ENCODE results near the gene PYY. TPM values are rescaled to one million over a fixed set of nuclear protein-coding genes. Genes with fewer than 3 reads are reported as not detected.

Gene PYY
- total RNA-seq, 1 experiment from 2014 or later: not detected

GRCh38 chr17:43979011-43979410, 25.3 kb upstream of the PYY start:
- Histone ChIP-seq H3K9me3 (ENCODE audit: low read length) (no peaks in the 10 kb centered on the region), H3K4me2 (ENCODE audit: low read length) (no peak overlapping the region), H3K27ac (ENCODE audit: low read length) (no peak overlapping the region), H3K9me2 (replicated peaks; ENCODE audit: low read length) (no peaks in the 10 kb centered on the region), H3F3A (ENCODE audit: low read length, unreplicated experiment) (no peaks in the 10 kb centered on the region), H3K4me1 (ENCODE audit: insufficient read depth, low read length) (no peaks in the 10 kb centered on the region), H3K79me2 (ENCODE audit: low read length) (no peaks in the 10 kb centered on the region), H3K9ac (ENCODE audit: low read length) (no peak overlapping the region), H3K27me3 (ENCODE audit: low read length) (peaks cover 53% of the 10 kb centered on the region), H3K36me3 (ENCODE audit: low read depth, low read length) (no peaks in the 10 kb centered on the region), H3K4me3 (ENCODE audit: low read length) (no peak overlapping the region), H4K20me1 (ENCODE audit: low read length) (no peaks in the 10 kb centered on the region), H2AFZ (ENCODE audit: low read length) (no peak overlapping the region)
- TF ChIP-seq EZH2 (IDR thresholded peaks at IDR 0.05; ENCODE audit: low read length, unreplicated experiment) (no peak), EZH2phosphoT487 (IDR thresholded peaks at IDR 0.05; ENCODE audit: borderline replicate concordance, low read length) (no peak)
- ATAC-seq (no peak), DNase-seq (no peak)
- ChIA-PET CTCF (no interaction called here), POLR2A (ENCODE audit: unreplicated experiment) (no interaction called here)
- BruUV-seq (replicated peaks): no TSS peak
- intact Hi-C loops (cut with micrococcal nuclease): no loop called here

- DNase-seq (no peak), ATAC-seq (no peak)
- intact Hi-C loops (cut with micrococcal nuclease): no loop called here
- Histone ChIP-seq H3K4me2 (ENCODE audit: low read length) (no peak overlapping the region), H3K4me3 (ENCODE audit: low read length) (no peak overlapping the region), H3K9me3 (ENCODE audit: low read length) (no peaks in the 10 kb centered on the region), H2AFZ (ENCODE audit: low read length) (no peak overlapping the region), H3K9me2 (replicated peaks; ENCODE audit: low read length) (no peaks in the 10 kb centered on the region), H3F3A (ENCODE audit: low read length, unreplicated experiment) (no peaks in the 10 kb centered on the region), H3K79me2 (ENCODE audit: low read length) (no peaks in the 10 kb centered on the region), H3K4me1 (ENCODE audit: insufficient read depth, low read length) (no peaks in the 10 kb centered on the region), H3K9ac (ENCODE audit: low read length) (no peak overlapping the region), H3K27ac (ENCODE audit: low read length) (no peak overlapping the region), H3K27me3 (ENCODE audit: low read length) (peaks cover 44% of the 10 kb centered on the region), H4K20me1 (ENCODE audit: low read length) (no peaks in the 10 kb centered on the region), H3K36me3 (ENCODE audit: low read depth, low read length) (no peaks in the 10 kb centered on the region)
- ChIA-PET CTCF (no interaction called here), POLR2A (ENCODE audit: unreplicated experiment) (no interaction called here)
- TF ChIP-seq EZH2phosphoT487 (IDR thresholded peaks at IDR 0.05; ENCODE audit: borderline replicate concordance, low read length) (no peak), CTCF (conservative IDR thresholded peaks at IDR 0.05; ENCODE audit: low read depth, low read length) (no peak), EZH2 (IDR thresholded peaks at IDR 0.05; ENCODE audit: low read length, unreplicated experiment) (no peak)
- BruUV-seq (replicated peaks): no TSS peak
Measured at GRCh38 chr17:43978078-43978477, 24.3 kb upstream of the PYY start.

GRCh38 chr17:43976963-43977837, 23.5 kb upstream of the PYY start:
- Histone ChIP-seq H3K27ac (ENCODE audit: low read length) (no peak overlapping the region), H3K36me3 (ENCODE audit: low read depth, low read length) (no peaks in the 10 kb centered on the region), H3K9me2 (replicated peaks; ENCODE audit: low read length) (no peaks in the 10 kb centered on the region), H3F3A (ENCODE audit: low read length, unreplicated experiment) (no peaks in the 10 kb centered on the region), H3K79me2 (ENCODE audit: low read length) (no peaks in the 10 kb centered on the region), H2AFZ (ENCODE audit: low read length) (no peak overlapping the region), H3K27me3 (ENCODE audit: low read length) (peaks cover 37% of the 10 kb centered on the region), H3K4me1 (ENCODE audit: insufficient read depth, low read length) (no peaks in the 10 kb centered on the region), H3K9ac (ENCODE audit: low read length) (no peak overlapping the region), H4K20me1 (ENCODE audit: low read length) (no peaks in the 10 kb centered on the region), H3K9me3 (ENCODE audit: low read length) (no peaks in the 10 kb centered on the region), H3K4me2 (ENCODE audit: low read length) (no peak overlapping the region), H3K4me3 (ENCODE audit: low read length) (no peak overlapping the region)
- intact Hi-C loops (cut with micrococcal nuclease): no loop called here
- ChIA-PET CTCF (no interaction called here), POLR2A (ENCODE audit: unreplicated experiment) (no interaction called here)
- BruUV-seq (replicated peaks): no TSS peak
- no peak for DNase-seq
- ATAC-seq: no peak
- TF ChIP-seq CTCF (conservative IDR thresholded peaks at IDR 0.05; ENCODE audit: low read depth, low read length) (no peak), EZH2 (IDR thresholded peaks at IDR 0.05; ENCODE audit: low read length, unreplicated experiment) (no peak), EZH2phosphoT487 (IDR thresholded peaks at IDR 0.05; ENCODE audit: borderline replicate concordance, low read length) (no peak)
